Choroid plexus epithelial cell (primary cell): Measurements from ENCODE around the gene DUSP22.

Experiments
- DNase-seq: peaks from one replicate; pipeline ENCODE4 v3.0.0-alpha.2; 2010; ENCODE audit warnings: low read depth
- H3K4me3 ChIP-seq: 2 replicates; pipeline ENCODE4 v1.5.1; 2011; ENCODE audit warnings: low read depth, mild to moderate bottlenecking, control low read depth, low read length, moderate library complexity
- CTCF ChIP-seq: conservative IDR thresholded peaks from 2 replicates; pipeline ENCODE4 v1.5.1; 2011; ENCODE audit warnings: low read depth, mild to moderate bottlenecking, control low read depth, inconsistent platforms, low read length, moderate library complexity

Gene DUSP22

GRCh38 chr6:397604-398003 is 105.3 kb downstream of the DUSP22 start:
- no peak overlapping the region for H3K4me3 ChIP-seq

GRCh38 chr6:398065-398464 is 105.8 kb downstream of the DUSP22 start:
- TF ChIP-seq CTCF = no peak
- no peak overlapping the region for H3K4me3 ChIP-seq
- no peak for DNase-seq

More at GRCh38 chr6:397604-398003, 105.3 kb downstream of the DUSP22 start:
- TF ChIP-seq CTCF = no peak
- no peak for DNase-seq

- DNase-seq = no peak
- H3K4me3 ChIP-seq = no peak overlapping the region
- TF ChIP-seq CTCF = no peak
Observed at GRCh38 chr6:398558-399078, 106.3 kb downstream of the DUSP22 start.

GRCh38 chr6:399785-400534 is 107.7 kb downstream of the DUSP22 start:
- TF ChIP-seq CTCF = no peak
- DNase-seq = no peak
- no peak overlapping the region for H3K4me3 ChIP-seq

GRCh38 chr6:400815-401214 is 108.5 kb downstream of the DUSP22 start:
- no peak for TF ChIP-seq CTCF
- H3K4me3 ChIP-seq = no peak overlapping the region
- no peak for DNase-seq
